NCI-H1930 (cell line): Measurements from ENCODE around the gene ZBED2.
"Not testable (repeated sequence)": the region's sequence is repeated elsewhere in the genome, so short reads cannot be mapped to it uniquely, and the experiment has no call there.

Experiments
- DNase-seq, 2 experiments: peaks; one replicate each; lab custom pipeline; 2025; lab: John Stamatoyannopoulos, UW

The ZBED2 gene, protein sequence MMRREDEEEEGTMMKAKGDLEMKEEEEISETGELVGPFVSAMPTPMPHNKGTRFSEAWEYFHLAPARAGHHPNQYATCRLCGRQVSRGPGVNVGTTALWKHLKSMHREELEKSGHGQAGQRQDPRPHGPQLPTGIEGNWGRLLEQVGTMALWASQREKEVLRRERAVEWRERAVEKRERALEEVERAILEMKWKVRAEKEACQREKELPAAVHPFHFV

GRCh38 chr3:111595232-111595631, at the start of gene ZBED2:
ZBED2 (minus strand) TSS chr3:111595346; CDS start chr3:111594201, 1,145 bp downstream.
- DNase-seq: no peak

DNA sequence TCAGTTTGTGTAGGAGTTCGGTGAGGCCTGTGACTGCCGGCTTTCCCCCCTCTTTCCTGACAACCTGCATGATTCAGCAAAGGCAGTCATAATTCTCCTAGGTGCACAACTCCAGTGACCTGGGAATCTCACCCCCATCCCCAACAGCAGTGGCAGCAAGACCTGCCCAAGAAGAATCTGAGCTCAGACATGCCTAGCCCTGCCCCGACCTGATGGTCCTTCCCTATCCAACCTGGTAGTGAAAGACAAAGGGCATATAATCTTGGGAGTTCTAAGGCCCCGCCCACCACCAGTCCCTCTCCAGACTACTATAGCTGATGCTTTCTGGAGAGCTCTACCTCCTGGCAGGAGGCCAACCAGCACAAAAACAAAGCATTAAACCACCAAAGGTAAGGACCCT, 44.2 kb upstream of the ZBED2 start:
- DNase-seq: no peak

- peak; percentile 27 to 64 for DNase-seq
These were observed 41.3 kb upstream of the ZBED2 start for GRCh38 chr3:111636366-111636885.

DNA sequence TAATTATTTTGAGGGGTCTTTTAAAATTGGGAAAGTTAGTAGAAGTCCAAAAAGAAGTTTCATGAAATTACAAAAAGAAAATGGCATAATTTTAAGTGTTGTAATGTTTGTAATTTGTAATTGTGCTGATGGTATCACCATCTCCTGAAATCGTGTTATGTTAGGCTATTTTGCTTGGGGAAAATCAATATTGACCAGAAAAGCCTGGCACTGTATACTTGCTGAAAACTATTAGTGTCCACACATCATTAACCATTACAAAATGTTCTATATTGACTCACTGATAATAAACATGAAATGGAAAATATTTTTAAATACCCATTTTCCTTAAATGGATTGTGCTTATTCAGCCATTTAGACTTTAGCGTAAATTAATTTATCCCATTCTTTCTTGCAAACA, 40.3 kb upstream of the ZBED2 start:
- peak in 1 of 2 experiments; percentile 46 for DNase-seq

DNA sequence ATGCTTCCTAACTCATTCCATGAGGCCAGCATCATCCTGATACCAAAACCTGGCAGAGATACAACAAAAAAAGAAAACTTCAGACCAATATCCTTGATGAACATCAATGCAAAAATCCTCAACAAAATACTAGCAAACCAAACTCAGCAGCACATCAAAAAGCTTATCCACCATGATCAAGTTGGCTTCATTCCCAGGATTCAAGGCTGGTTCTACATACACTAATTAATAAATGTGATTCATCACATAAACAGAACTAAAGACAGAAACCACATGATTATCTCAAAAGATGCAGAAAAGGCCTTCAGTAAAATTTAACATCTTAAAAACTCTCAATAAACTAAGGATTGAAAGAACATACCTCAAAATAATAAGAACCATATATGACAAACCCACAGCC, 35.5 kb upstream of the ZBED2 start:
- DNase-seq: not testable (repeated sequence)

GRCh38 chr3:111629018-111629417, 33.9 kb upstream of the ZBED2 start:
- DNase-seq: not testable (repeated sequence)

- DNase-seq: no peak
These were observed 31.9 kb upstream of the ZBED2 start for GRCh38 chr3:111627092-111627491.

- no peak for DNase-seq
These were observed 26.4 kb upstream of the ZBED2 start for GRCh38 chr3:111621535-111621934.

DNA sequence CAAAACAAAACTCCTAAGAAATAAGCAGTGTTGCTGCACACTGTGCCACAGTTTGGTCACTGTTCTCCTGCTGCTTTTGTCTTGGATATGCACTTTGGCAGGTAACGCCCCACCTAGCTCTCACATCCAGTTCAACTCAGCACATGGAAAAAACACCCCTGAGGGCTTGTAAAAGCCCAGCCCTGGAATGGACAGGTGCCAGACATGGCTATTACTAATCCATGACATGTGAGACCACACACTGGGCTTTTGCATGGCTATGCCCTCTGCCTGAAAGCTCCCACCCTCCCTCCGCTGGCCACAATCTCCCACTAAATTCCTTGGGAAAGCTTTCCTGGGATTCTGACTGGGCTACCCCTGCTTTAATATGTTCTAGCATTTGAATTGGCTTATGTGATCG, 24.7 kb upstream of the ZBED2 start:
- DNase-seq: no peak

DNA sequence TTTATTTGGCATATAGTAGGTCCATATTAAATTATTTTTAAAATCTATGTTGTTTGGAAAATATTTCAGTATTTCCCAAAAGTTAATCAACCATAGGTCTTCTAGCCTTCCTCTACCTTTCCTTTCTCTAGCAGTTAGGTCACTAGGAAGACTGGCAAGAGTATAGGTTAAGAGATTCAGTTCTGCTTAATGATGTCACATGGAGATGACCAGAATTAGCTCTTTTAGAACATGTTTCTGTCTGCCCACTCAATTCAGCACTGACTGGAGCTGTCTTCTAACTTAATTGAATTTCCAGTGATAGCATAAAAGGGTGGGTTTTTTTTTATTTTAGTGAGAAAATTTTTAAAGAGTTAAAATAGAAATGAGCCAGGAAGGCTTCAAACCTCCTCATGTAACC, 23.8 kb upstream of the ZBED2 start:
- DNase-seq: no peak

DNA sequence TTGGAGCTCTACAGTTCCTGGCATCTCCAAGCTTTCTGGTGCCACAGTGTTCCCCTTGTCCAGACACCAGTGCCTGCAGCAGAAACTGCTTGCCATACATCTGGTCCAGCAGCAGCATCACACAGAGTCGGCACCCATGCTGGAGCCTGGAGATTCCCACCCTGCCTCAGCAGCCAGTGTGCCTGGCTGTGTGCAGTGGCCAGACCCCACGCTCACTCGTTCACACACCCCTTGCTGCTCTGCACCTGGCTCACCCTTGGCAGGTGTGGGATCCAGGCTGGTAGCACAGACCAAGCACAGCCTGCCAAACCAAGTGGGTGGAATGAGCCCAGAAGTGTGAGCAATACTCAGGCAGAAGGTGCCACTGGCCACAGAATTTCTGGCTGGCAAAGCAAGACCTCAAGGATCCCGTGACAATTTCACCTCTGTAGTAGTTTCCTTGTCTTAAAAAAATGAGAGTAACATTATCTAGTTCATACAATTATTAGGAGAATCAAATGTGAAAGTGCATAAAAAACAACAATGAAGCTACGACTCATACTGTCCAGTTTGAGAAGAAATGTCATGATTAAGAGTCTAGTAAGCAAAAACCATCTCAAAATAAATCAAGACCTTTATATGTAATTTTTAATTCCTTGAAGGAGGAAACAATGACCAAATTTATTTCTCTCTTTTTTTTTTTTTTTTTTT, 22.9 kb upstream of the ZBED2 start:
- no peak for DNase-seq

GRCh38 chr3:111617406-111617805, 22.3 kb upstream of the ZBED2 start:
- DNase-seq: no peak

DNA sequence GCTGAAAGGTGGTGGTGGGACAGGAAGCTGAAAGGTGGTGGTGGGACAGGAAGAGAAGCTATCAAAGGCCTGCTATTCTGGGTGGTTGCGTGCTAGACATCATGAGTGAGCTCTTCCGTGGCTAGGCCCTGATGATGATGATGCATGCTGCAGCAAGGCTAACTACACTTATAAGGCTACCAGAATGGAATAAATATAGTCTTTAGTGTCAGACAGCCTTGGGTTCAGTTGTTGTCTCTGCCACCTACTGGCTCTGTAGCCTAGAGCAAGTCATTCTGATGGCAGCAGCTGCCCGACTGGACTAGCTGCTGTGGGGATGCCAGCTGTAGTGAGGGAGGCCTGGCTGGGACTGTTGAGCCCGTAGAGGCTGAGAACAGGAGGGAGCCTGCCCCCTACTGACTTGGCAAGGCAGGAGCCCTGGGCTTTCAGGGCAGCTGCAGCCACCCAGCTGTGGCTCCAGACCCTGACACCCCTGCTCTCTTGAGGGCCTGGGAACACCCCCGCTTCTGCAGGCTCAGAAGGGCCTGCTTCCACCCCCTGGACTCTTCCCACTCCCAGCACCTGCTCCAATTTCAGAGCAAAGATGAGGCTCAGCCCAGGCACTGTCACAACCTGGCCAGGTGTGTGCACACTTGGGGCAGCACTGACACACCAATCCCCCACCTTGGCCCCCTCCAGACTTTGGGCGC, 21.4 kb upstream of the ZBED2 start:
- no peak for DNase-seq

- DNase-seq: no peak
These were observed 20.7 kb upstream of the ZBED2 start for GRCh38 chr3:111615880-111616279.

GRCh38 chr3:111613294-111613693, 18.1 kb upstream of the ZBED2 start:
- no peak for DNase-seq

GRCh38 chr3:111610612-111611054, 15.5 kb upstream of the ZBED2 start:
- no peak for DNase-seq

GRCh38 chr3:111610189-111610588, 15.0 kb upstream of the ZBED2 start:
- DNase-seq: no peak

- no peak for DNase-seq
These were observed 14.6 kb upstream of the ZBED2 start for GRCh38 chr3:111609700-111610099.

DNA sequence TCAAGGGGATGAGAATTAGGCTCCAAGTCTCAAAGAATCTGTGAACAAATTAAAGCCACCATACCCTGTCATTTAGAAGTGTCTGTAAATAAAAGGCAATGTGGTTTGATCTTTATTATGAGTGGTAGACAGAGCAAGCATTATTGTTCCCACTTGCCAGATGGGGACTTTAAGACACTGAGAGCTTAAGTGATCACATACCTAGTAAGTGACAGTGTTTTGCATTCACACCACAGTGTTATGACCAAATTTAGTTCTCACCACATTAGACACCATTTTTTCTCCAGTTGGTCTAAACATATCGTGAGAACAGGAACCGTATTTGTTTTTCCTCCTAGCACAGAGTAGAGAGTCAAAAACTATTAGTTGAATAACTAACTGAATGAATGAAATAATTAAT, 13.2 kb upstream of the ZBED2 start:
- DNase-seq: no peak

DNA sequence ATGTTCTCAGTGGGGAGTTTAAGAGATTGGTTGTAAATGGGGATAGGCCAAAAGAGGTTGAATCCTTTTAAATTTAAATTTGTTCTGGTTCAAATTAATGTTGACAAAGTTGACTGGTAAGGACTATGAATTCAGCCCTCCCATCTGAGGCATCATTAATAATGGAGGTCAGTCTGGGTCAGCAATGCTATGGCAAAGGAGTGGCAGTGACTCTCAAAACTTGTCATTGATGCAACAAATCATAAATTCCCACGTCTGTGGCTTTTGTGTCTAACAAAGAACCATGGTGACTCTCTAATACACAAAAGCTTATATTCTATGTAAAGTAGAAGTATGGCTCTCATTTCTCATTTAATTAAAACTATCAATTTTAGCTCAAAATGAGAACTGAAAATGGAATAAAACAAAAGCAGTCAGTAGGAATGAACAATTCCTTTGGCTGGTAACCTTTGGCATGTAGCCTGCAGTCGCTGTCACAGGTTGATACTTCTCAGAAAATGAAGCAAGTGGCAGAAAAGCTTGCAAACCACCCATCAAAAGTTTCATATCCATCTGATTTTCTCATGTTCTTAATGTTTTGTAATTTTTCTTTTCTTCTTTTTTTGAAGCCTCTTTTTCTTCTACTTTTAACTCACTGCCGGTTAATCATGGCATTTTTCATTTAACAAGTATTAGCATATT, 12.2 kb upstream of the ZBED2 start:
- DNase-seq: no peak

GRCh38 chr3:111605493-111605892, 10.3 kb upstream of the ZBED2 start:
- DNase-seq: no peak

DNA sequence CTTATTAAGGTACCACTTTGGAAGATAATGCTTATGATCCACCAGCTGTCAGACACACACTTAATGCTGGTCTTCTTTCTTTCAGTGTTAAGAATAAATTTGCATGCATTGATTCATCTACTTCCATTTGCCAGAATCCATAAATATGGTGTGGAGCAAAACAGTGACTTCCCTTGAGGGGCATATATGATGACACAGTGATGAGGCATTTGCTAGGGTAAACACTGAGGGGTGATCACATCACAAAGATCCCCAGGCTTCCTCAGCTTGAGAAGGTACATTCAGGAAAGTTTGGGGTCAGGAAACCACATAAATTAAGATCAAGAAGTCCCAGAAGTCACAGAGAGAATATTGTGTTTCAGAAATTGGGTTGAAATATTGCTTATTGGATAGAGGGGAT, 9.9 kb upstream of the ZBED2 start:
- DNase-seq: no peak
